Mucosa of descending colon (tissue), 3 donors: ENCODE results near the gene LHFPL3. TPM values are rescaled to one million over a fixed set of nuclear protein-coding genes. Genes with fewer than 3 reads are reported as not detected.

Source experiments
- ATAC-seq: fragments of 200-7000 bp; cut with Tn5 transposase; one replicate; pipeline ENCODE4 v1.9.1; 2020; ENCODE audit warnings: mild to moderate bottlenecking, moderate library complexity
- DNase-seq, 3 donors: peaks; one replicate each; pipeline ENCODE4 v3.0.0-alpha.2; 2020
- H3K36me3 ChIP-seq: fragments of 200-600 bp; one replicate; pipeline ENCODE4 v1.8.0; 2021; ENCODE audit warnings: low read depth, mild to moderate bottlenecking
- H3K4me1 ChIP-seq: fragments of 200-600 bp; one replicate; pipeline ENCODE4 v1.8.0; 2021; ENCODE audit warnings: low read depth, mild to moderate bottlenecking
- H3K4me3 ChIP-seq: fragments of 200-600 bp; one replicate; pipeline ENCODE4 v1.8.0; 2021; ENCODE audit warnings: mild to moderate bottlenecking
- H3K9me3 ChIP-seq: fragments of 200-600 bp; one replicate; pipeline ENCODE4 v1.8.0; 2021; ENCODE audit warnings: mild to moderate bottlenecking
- intact Hi-C, 2 donors: fragments of 100-400 bp; cut with DNase I in 1 of 2; cut with micrococcal nuclease in 1 of 2; formaldehyde crosslinking; loops; one replicate each; pipeline versions ENCODE4 v1.11.0 to v1.11.1; 2022; cut with DNase I, micrococcal nuclease
- total RNA-seq, 3 donors: library from RNA; stranded (reverse); fragmentation: NEBNext Ultra II Directional in 2 of 3; extraction: Animal tissue kit (Norgen Biotek cat#: 25700) in 2 of 3; gene quantifications; one replicate each; pipeline versions ENCODE4 v1.2.1 to v1.2.4, GENCODE V29; 2021 to 2023
- TF ChIP-seq, protein P1 (sequence below): fragments of 200-600 bp; IDR thresholded peaks from one replicate; pipeline ENCODE4 v1.8.0; 2022; ENCODE audit warnings: antibody characterized with exemption, mild to moderate bottlenecking
- donor health status: DM: no; HTN: no; CAD: no; lungs with moderate emphysema.
- donor health status: DM: no; HTN: no; CAD: no.
- donor health status: DM: no; HTN: yes; CAD: no.

The LHFPL3 gene
- total RNA-seq, 3 donors from 2014 or later, result 0.26 to 0.57 (median 0.31) TPM

DNA sequence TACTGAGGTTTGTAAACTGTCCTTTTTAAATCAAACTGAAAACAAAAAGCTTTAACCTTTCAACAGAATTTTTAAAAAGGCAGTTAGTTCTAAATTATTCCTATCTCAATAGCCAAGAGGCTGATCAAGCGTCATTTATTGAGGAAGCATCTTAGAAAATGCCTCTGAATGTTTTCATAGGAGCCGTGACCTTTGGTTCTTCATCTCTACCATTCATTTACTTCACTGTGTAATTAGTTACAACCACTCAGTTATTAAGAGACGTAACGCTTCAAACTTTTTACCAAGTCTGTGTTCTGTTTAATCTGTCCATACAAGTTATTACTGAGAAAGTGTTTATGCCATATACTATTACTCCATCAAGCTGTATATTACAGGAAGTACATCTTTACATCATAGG, 578.2 kb downstream of the LHFPL3 start:
- DNase-seq, result no peak
- peak; percentile 72 for ATAC-seq
- intact Hi-C loops, result no loop called here
- Histone ChIP-seq H3K4me1 (no peaks in the 10 kb centered on the region), H3K4me3 (no peak overlapping the region), H3K36me3 (no peaks in the 10 kb centered on the region), H3K9me3 (no peaks in the 10 kb centered on the region)
- TF ChIP-seq, protein P1, sequence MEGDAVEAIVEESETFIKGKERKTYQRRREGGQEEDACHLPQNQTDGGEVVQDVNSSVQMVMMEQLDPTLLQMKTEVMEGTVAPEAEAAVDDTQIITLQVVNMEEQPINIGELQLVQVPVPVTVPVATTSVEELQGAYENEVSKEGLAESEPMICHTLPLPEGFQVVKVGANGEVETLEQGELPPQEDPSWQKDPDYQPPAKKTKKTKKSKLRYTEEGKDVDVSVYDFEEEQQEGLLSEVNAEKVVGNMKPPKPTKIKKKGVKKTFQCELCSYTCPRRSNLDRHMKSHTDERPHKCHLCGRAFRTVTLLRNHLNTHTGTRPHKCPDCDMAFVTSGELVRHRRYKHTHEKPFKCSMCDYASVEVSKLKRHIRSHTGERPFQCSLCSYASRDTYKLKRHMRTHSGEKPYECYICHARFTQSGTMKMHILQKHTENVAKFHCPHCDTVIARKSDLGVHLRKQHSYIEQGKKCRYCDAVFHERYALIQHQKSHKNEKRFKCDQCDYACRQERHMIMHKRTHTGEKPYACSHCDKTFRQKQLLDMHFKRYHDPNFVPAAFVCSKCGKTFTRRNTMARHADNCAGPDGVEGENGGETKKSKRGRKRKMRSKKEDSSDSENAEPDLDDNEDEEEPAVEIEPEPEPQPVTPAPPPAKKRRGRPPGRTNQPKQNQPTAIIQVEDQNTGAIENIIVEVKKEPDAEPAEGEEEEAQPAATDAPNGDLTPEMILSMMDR, result no peak

DNA sequence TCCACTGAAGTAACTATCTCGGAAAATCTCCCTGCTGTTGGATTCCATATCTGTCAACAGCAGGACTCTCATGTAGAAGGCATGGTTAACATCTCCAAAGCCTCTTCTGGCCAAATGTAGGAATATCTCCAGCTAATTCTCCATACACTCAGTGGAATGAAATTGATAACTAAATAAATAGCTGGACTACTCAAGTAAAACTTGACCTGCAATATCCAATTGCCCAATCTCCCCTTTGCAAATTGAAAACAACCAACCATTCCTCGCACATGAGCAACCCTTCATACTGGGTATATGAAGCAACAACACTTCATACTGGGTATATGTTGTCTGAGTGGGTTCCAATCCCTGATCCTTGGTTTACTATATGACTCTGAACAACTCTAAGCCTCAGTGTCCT, 580.2 kb downstream of the LHFPL3 start:
- DNase-seq, result no peak
- TF ChIP-seq, protein P1, result no peak
- Histone ChIP-seq H3K9me3 (no peaks in the 10 kb centered on the region), H3K36me3 (no peaks in the 10 kb centered on the region), H3K4me3 (no peak overlapping the region), H3K4me1 (no peaks in the 10 kb centered on the region)
- intact Hi-C loops, result no loop called here
- no peak for ATAC-seq

DNA sequence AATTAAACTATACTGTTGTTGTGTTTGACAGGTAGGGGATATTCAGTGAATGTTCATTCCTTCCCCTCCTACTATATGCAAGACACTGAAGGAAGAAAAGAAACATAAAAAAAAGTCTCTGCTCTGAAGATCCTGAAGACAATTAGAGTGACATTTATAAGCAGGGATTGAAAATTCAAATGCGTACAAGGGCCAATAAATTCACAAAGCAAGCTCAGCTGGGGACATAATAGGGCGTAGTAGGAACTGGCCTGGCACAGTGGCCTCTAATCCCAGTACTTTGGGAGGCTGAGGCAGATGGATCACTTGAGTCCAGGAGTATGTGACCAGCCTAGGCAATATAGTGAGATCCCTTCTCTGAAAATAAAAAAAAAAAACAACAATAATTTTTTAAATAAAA, 580.7 kb downstream of the LHFPL3 start:
- H3K36me3 ChIP-seq, result no peaks in the 10 kb centered on the region
- TF ChIP-seq, protein P1, result no peak
- DNase-seq (no peak), ATAC-seq (no peak)
- H3K4me1 ChIP-seq, result no peaks in the 10 kb centered on the region
- intact Hi-C loops, result no loop called here
- H3K4me3 ChIP-seq, result no peak overlapping the region
- H3K9me3 ChIP-seq, result no peaks in the 10 kb centered on the region

DNA sequence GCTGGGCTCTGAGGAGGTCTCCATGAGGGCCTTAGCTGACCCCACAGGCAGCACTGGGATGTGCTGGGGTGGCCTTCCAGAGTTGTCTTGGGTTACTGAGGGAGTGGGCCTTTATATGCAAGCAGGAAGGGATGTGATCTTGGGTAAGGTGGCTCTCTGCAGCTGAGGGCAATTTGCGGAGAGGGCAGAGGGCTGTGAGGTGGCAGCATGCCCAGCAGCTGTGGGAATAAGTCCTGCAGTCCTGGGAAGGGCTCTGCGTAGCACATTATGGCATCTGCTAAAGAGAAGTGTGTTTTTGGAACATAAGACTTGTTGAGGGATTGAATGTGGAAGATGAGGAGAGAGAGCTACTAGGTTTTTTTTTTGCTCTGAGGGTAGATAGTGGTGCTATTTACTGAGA, 586.0 kb downstream of the LHFPL3 start:
- H3K4me1 ChIP-seq, result no peaks in the 10 kb centered on the region
- peak; percentile 55 for ATAC-seq
- no peaks in the 10 kb centered on the region for H3K36me3 ChIP-seq
- TF ChIP-seq, protein P1, result no peak
- intact Hi-C loops, result no loop called here
- DNase-seq, result no peak
- no peak overlapping the region for H3K4me3 ChIP-seq
- H3K9me3 ChIP-seq, result no peaks in the 10 kb centered on the region

DNA sequence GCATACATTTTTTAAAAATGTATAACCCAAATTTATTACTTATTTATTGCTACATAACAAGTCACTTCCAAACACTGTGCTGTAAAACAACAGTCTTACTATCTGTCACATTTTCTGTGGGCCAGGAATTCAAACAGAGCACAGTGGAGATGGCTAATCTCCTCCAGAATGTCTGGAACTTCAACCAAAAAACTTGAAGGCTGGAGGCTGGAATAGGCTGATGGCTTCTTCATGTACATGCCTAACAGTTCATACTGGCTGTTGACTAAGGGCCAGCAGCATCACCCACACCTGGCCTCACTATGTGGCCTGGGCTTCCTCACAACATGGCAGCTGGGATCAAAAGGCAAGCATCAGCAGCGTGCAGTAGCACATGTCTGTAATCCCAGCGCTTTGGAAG, 593.2 kb downstream of the LHFPL3 start:
- H3K9me3 ChIP-seq, result no peaks in the 10 kb centered on the region
- no peak for ATAC-seq
- no peak overlapping the region for H3K4me3 ChIP-seq
- DNase-seq, result no peak
- intact Hi-C loops, result no loop called here
- no peaks in the 10 kb centered on the region for H3K36me3 ChIP-seq
- peaks cover 11% of the 10 kb centered on the region for H3K4me1 ChIP-seq
- TF ChIP-seq, protein P1, result no peak
